WTC11 (cell line): ENCODE data around the gene CDH20.

Experiments used
- CREB1 ChIP-seq: sonication (generic); formaldehyde crosslinking; IDR thresholded peaks from 2 replicates; pipeline ENCODE4 v1.8.0; 2023; ENCODE audit warnings: mild to moderate bottlenecking, missing genetic modification reagents
- CTCF ChIP-seq: fragments of 200-600 bp; IDR thresholded peaks from 2 replicates; pipeline ENCODE4 v1.8.0; 2022; ENCODE audit warnings: antibody characterized with exemption
- ELF4 ChIP-seq: sonication (generic); formaldehyde crosslinking; IDR thresholded peaks from 2 replicates; pipeline ENCODE4 v1.8.1; 2022; ENCODE audit warnings: low read depth, mild to moderate bottlenecking, moderate library complexity, missing genetic modification reagents
- FOXJ3 ChIP-seq: sonication (generic); formaldehyde crosslinking; IDR thresholded peaks from 2 replicates; pipeline ENCODE4 v1.9.0; 2021; ENCODE audit warnings: missing genetic modification reagents, mild to moderate bottlenecking, borderline replicate concordance
- TF ChIP-seq, protein P1 (sequence below): sonication (generic); formaldehyde crosslinking; conservative IDR thresholded peaks from 2 replicates; pipeline ENCODE4 v1.8.1; 2022; ENCODE audit warnings: mild to moderate bottlenecking, missing genetic modification reagents

GRCh38 chr18:61329398-61329797 is 3.8 kb upstream of the CDH20 start:
- TF ChIP-seq CTCF, result no peak
- no peak for TF ChIP-seq ELF4 (CRISPR knock-in tag)
- TF ChIP-seq CREB1 (CRISPR knock-in tag), result no peak
- TF ChIP-seq FOXJ3, result no peak
- TF ChIP-seq, protein P1, sequence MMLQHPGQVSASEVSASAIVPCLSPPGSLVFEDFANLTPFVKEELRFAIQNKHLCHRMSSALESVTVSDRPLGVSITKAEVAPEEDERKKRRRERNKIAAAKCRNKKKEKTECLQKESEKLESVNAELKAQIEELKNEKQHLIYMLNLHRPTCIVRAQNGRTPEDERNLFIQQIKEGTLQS (CRISPR knock-in tag), result no peak
